Measurements from ENCODE around the gene FOXR2.

FOXR2 gene, protein sequence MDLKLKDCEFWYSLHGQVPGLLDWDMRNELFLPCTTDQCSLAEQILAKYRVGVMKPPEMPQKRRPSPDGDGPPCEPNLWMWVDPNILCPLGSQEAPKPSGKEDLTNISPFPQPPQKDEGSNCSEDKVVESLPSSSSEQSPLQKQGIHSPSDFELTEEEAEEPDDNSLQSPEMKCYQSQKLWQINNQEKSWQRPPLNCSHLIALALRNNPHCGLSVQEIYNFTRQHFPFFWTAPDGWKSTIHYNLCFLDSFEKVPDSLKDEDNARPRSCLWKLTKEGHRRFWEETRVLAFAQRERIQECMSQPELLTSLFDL

GRCh38 chrX:55623100-55623499 is at the start of gene FOXR2:
Gene FOXR2 (plus strand): TSS chrX:55623400. CDS start chrX:55623712, 312 bp downstream.
- H3K4me3 ChIP-seq, result no peak within 1 kb of the TSS
- H3K4me1 ChIP-seq, result no peaks in the 10 kb centered on the region
- in situ Hi-C loops (cut with MboI; ENCODE audit: low sequenced_read_pairs), result no loop called here
- H3K9me3 ChIP-seq, result no peaks in the 10 kb centered on the region
- DNase-seq (ENCODE audit: low spot score in 2 of 2), result no peak
- no peaks in the 10 kb centered on the region for H3K36me3 ChIP-seq (replicated peaks)
- no peaks in the 10 kb centered on the region for H3K27me3 ChIP-seq (ENCODE audit: low read depth)

- Histone ChIP-seq H3K36me3 (replicated peaks) (no peaks in the 10 kb centered on the region), H3K4me1 (no peaks in the 10 kb centered on the region), H3K27me3 (ENCODE audit: low read depth) (no peaks in the 10 kb centered on the region), H3K4me3 (no peak overlapping the region), H3K9me3 (no peaks in the 10 kb centered on the region)
- in situ Hi-C loops (cut with MboI; ENCODE audit: low sequenced_read_pairs), result no loop called here
- no peak for DNase-seq (ENCODE audit: low spot score in 2 of 2)
Observed at GRCh38 chrX:55579115-55579514, 44.1 kb upstream of the FOXR2 start.

DNA sequence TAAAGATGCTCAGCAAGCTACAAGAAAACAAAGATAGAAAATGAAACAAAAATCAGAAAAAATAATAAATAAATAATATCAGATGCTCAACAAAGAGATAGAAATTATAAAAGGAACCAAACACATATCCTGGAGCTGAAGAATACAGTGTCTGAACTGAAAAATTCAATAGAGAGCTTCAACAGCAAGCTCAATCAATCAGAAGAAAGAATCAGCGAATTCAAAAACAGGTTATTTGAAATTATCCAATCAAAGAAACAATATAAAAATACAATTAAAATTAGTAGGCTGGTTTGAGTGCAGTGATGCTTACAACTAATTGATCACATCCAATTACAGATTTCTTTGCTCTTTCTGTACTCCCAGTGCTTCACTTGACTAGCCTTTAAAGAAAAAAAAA is 40.8 kb upstream of the FOXR2 start:
- in situ Hi-C loops (cut with MboI; ENCODE audit: low sequenced_read_pairs), result no loop called here
- Histone ChIP-seq H3K36me3 (replicated peaks) (no peaks in the 10 kb centered on the region), H3K27me3 (ENCODE audit: low read depth) (no peaks in the 10 kb centered on the region), H3K4me1 (no peaks in the 10 kb centered on the region), H3K9me3 (no peaks in the 10 kb centered on the region), H3K4me3 (no peak overlapping the region)
- DNase-seq (ENCODE audit: low spot score in 2 of 2), result no peak

GRCh38 chrX:55593296-55593695 is 29.9 kb upstream of the FOXR2 start:
- Histone ChIP-seq H3K9me3 (no peaks in the 10 kb centered on the region), H3K4me1 (no peaks in the 10 kb centered on the region), H3K4me3 (no peak overlapping the region), H3K36me3 (replicated peaks) (no peaks in the 10 kb centered on the region), H3K27me3 (ENCODE audit: low read depth) (no peaks in the 10 kb centered on the region)
- in situ Hi-C loops (cut with MboI; ENCODE audit: low sequenced_read_pairs), result no loop called here
- DNase-seq (ENCODE audit: low spot score in 2 of 2), result no peak

DNA sequence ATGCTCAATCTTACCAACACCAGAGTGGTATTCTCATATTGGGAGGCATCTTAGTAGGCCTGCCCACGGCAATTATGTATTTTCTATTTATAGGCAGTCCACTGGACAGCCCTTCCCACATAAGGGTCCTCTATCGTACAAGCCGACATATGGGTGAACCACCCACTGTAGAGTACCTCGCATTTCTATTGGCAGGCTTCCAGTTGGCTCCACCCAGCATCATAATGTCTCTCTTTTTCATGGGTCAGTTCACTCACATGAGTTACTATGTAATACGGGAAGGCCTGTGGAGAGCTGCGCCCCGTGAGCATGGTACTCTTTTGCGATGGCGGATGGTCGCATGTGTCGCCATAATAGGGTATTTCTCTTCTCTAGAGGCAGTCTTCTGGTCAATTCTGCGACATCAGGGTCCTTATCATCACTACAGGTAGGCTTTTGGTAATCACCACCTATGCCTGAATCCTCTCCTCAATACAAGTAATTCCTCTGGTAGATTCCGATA is 29.4 kb upstream of the FOXR2 start:
- DNase-seq (ENCODE audit: low spot score in 2 of 2), result no peak
- H3K36me3 ChIP-seq (replicated peaks), result no peaks in the 10 kb centered on the region
- no peaks in the 10 kb centered on the region for H3K9me3 ChIP-seq
- in situ Hi-C loops (cut with MboI; ENCODE audit: low sequenced_read_pairs), result no loop called here
- no peaks in the 10 kb centered on the region for H3K4me1 ChIP-seq
- H3K27me3 ChIP-seq (ENCODE audit: low read depth), result no peaks in the 10 kb centered on the region
- H3K4me3 ChIP-seq, result no peak overlapping the region

DNA sequence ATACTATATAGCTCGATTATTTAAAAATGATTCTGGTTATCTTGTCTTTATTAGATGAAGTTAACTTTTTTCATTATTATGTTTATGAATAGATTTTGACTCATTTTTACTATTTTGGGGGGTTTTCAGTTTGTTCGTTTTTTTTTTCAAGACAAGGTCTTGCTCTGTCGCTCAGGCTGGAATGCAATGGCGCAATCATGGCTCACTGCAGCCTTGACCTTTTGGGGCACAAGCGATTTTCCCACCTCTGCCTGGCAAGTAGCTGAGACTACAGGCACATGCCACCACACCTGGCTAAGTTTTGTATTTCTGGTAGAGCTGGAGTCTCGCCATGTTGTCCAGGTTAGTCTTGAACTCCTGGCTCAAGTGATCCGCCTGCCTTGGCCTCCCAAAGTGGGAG is 24.9 kb upstream of the FOXR2 start:
- Histone ChIP-seq H3K4me3 (no peak overlapping the region), H3K4me1 (no peaks in the 10 kb centered on the region), H3K9me3 (no peaks in the 10 kb centered on the region), H3K36me3 (replicated peaks) (no peaks in the 10 kb centered on the region), H3K27me3 (ENCODE audit: low read depth) (no peaks in the 10 kb centered on the region)
- in situ Hi-C loops (cut with MboI; ENCODE audit: low sequenced_read_pairs), result no loop called here
- no peak for DNase-seq (ENCODE audit: low spot score in 2 of 2)

DNA sequence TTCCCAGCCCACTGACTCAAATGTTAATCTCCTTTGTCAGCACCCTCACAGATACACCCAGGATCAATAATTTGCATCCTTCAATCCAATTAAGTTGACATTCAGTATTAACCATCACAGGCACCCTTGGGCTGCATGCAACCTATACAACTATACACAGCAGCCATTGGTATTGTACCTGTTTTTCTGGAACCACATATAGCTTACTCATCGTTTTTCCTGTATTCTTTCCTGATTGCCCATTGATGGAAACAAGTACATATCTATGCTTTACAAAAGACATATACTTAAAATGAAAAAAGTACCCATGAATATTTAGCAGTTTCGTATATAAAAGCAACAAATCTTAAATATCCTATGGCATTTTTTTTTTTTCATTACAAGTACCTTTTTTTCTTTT is 3.7 kb upstream of the FOXR2 start:
- DNase-seq (ENCODE audit: low spot score in 2 of 2), result no peak
- Histone ChIP-seq H3K36me3 (replicated peaks) (no peaks in the 10 kb centered on the region), H3K4me3 (no peak overlapping the region), H3K4me1 (no peaks in the 10 kb centered on the region), H3K27me3 (ENCODE audit: low read depth) (no peaks in the 10 kb centered on the region), H3K9me3 (no peaks in the 10 kb centered on the region)
- in situ Hi-C loops (cut with MboI; ENCODE audit: low sequenced_read_pairs), result no loop called here

DNA sequence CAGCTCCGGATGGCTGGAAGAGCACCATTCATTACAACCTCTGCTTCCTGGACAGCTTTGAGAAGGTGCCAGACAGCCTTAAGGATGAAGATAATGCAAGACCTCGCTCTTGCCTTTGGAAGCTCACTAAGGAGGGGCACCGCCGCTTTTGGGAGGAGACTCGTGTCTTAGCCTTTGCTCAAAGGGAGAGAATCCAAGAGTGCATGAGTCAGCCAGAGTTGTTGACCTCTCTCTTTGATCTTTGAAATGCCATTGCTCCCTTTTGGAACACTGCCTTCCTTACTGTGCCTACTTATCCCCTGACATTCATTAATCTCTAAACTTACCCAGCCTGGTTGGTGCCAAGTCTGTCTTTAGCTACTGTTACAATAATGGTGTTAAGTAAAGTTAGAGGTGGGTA is 1.2 kb downstream of the FOXR2 start:
- Histone ChIP-seq H3K4me1 (no peaks in the 10 kb centered on the region), H3K36me3 (replicated peaks) (no peaks in the 10 kb centered on the region), H3K27me3 (ENCODE audit: low read depth) (no peaks in the 10 kb centered on the region), H3K9me3 (no peaks in the 10 kb centered on the region), H3K4me3 (no peak overlapping the region)
- in situ Hi-C loops (cut with MboI; ENCODE audit: low sequenced_read_pairs), result no loop called here
- DNase-seq (ENCODE audit: low spot score in 2 of 2), result no peak

- H3K9me3 ChIP-seq, result no peaks in the 10 kb centered on the region
- H3K36me3 ChIP-seq (replicated peaks), result no peaks in the 10 kb centered on the region
- in situ Hi-C loops (cut with MboI; ENCODE audit: low sequenced_read_pairs), result no loop called here
- H3K4me3 ChIP-seq, result no peak overlapping the region
- no peaks in the 10 kb centered on the region for H3K4me1 ChIP-seq
- H3K27me3 ChIP-seq (ENCODE audit: low read depth), result no peaks in the 10 kb centered on the region
- no peak for DNase-seq (ENCODE audit: low spot score in 2 of 2)
Observed at GRCh38 chrX:55636109-55636508, 12.9 kb downstream of the FOXR2 start.

DNA sequence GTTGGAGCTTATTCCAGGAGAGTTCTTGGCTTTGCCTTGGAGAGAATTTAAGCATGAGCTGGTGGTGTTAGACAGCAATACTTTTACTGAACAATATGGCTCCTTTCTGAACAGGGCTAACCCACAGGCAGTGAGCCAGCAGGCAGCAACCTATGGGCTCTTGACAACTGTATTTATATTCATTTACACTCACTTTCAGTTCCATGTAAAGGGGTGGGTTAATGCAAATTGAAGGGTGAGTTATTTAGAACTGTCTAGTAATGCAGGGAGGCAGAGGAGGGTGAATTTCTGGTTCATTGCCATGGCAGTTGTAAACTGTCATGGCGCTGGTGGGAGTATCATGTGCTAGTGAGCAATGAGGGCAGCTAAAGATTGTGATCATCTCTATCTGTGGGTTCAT is 15.7 kb downstream of the FOXR2 start:
- in situ Hi-C loops (cut with MboI; ENCODE audit: low sequenced_read_pairs), result no loop called here
- H3K9me3 ChIP-seq, result no peaks in the 10 kb centered on the region
- no peak for DNase-seq (ENCODE audit: low spot score in 2 of 2)
- H3K27me3 ChIP-seq (ENCODE audit: low read depth), result no peaks in the 10 kb centered on the region
- no peak overlapping the region for H3K4me3 ChIP-seq
- no peaks in the 10 kb centered on the region for H3K4me1 ChIP-seq
- no peaks in the 10 kb centered on the region for H3K36me3 ChIP-seq (replicated peaks)

DNA sequence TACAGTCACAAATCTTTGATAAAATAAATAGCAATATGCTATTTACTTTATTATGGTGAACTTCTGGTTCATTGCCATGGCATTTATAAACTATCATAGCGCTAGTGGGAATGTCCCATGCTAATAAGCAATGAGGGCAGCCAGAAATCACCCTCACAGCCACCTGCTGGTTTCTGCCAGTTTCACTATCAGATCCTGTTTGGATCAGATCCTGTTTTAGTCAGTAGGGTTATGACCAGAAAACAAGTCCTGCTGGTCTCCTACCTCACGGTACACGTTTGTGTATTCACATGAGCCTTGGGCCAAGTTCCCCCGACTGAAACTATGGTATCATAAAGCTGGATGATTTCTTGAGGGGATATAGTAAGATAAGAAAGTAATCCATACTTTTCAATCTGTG is 17.7 kb downstream of the FOXR2 start:
- Histone ChIP-seq H3K4me1 (no peaks in the 10 kb centered on the region), H3K9me3 (no peaks in the 10 kb centered on the region), H3K4me3 (no peak overlapping the region), H3K27me3 (ENCODE audit: low read depth) (no peaks in the 10 kb centered on the region), H3K36me3 (replicated peaks) (no peaks in the 10 kb centered on the region)
- DNase-seq (ENCODE audit: low spot score in 2 of 2), result no peak
- in situ Hi-C loops (cut with MboI; ENCODE audit: low sequenced_read_pairs), result no loop called here

DNA sequence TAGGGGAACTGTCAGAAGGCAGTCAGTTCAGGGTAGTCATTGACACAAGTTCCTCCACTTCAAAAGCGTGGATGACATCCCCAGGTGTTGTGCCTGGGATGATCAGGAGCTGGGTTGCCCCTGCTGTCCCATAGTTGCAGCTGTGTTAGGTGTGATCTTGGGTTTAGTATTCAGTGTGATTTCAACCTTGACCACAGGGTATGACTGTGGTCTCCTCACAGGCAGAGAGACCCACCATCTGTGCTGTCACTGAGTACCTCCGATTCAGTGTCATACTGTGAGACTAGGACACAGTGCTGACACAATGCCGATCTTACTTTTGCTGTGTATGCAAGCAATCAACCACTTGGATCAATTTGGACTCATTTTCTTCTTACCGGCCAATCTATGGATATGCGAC is 25.2 kb downstream of the FOXR2 start:
- Histone ChIP-seq H3K4me3 (no peak overlapping the region), H3K27me3 (ENCODE audit: low read depth) (no peaks in the 10 kb centered on the region), H3K9me3 (no peaks in the 10 kb centered on the region), H3K36me3 (replicated peaks) (no peaks in the 10 kb centered on the region), H3K4me1 (no peaks in the 10 kb centered on the region)
- in situ Hi-C loops (cut with MboI; ENCODE audit: low sequenced_read_pairs), result no loop called here
- no peak for DNase-seq (ENCODE audit: low spot score in 2 of 2)

GRCh38 chrX:55659931-55660330 is 36.7 kb downstream of the FOXR2 start:
- in situ Hi-C loops (cut with MboI; ENCODE audit: low sequenced_read_pairs), result no loop called here
- DNase-seq (ENCODE audit: low spot score in 2 of 2), result no peak
- Histone ChIP-seq H3K4me1 (no peaks in the 10 kb centered on the region), H3K27me3 (ENCODE audit: low read depth) (no peaks in the 10 kb centered on the region), H3K9me3 (no peaks in the 10 kb centered on the region), H3K36me3 (replicated peaks) (no peaks in the 10 kb centered on the region), H3K4me3 (no peak overlapping the region)

GRCh38 chrX:55663584-55663983 is 40.4 kb downstream of the FOXR2 start:
- Histone ChIP-seq H3K27me3 (ENCODE audit: low read depth) (no peaks in the 10 kb centered on the region), H3K36me3 (replicated peaks) (no peaks in the 10 kb centered on the region), H3K4me3 (no peak overlapping the region), H3K9me3 (no peaks in the 10 kb centered on the region), H3K4me1 (no peaks in the 10 kb centered on the region)
- in situ Hi-C loops (cut with MboI; ENCODE audit: low sequenced_read_pairs), result no loop called here
- DNase-seq (ENCODE audit: low spot score in 2 of 2), result no peak

GRCh38 chrX:55668084-55668483 is 44.9 kb downstream of the FOXR2 start:
- Histone ChIP-seq H3K36me3 (replicated peaks) (no peaks in the 10 kb centered on the region), H3K4me3 (no peak overlapping the region), H3K4me1 (no peaks in the 10 kb centered on the region), H3K9me3 (no peaks in the 10 kb centered on the region), H3K27me3 (ENCODE audit: low read depth) (no peaks in the 10 kb centered on the region)
- in situ Hi-C loops (cut with MboI; ENCODE audit: low sequenced_read_pairs), result no loop called here
- no peak for DNase-seq (ENCODE audit: low spot score in 2 of 2)

Measured in HAP-1 (cell line).